ENCODE results near the gene CAMK2G.

- TF ChIP-seq, protein P1, sequence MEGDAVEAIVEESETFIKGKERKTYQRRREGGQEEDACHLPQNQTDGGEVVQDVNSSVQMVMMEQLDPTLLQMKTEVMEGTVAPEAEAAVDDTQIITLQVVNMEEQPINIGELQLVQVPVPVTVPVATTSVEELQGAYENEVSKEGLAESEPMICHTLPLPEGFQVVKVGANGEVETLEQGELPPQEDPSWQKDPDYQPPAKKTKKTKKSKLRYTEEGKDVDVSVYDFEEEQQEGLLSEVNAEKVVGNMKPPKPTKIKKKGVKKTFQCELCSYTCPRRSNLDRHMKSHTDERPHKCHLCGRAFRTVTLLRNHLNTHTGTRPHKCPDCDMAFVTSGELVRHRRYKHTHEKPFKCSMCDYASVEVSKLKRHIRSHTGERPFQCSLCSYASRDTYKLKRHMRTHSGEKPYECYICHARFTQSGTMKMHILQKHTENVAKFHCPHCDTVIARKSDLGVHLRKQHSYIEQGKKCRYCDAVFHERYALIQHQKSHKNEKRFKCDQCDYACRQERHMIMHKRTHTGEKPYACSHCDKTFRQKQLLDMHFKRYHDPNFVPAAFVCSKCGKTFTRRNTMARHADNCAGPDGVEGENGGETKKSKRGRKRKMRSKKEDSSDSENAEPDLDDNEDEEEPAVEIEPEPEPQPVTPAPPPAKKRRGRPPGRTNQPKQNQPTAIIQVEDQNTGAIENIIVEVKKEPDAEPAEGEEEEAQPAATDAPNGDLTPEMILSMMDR (IDR thresholded peaks at IDR 0.05) = no peak
- TF ChIP-seq EZH2 (IDR thresholded peaks at IDR 0.05) = no peak
These were observed 46.2 kb downstream of the CAMK2G start for GRCh38 chr10:73828161-73828560.

Data from neural progenitor cell (in vitro differentiated cells).